GM18519 (cell line): ENCODE data around the gene STX16.
"Not testable (repeated sequence)": the region's sequence is repeated elsewhere in the genome, so short reads cannot be mapped to it uniquely, and the experiment has no call there.

Experiments used
- ATAC-seq: cut with Tn5 transposase; IDR thresholded peaks from one replicate; pipeline ENCODE4 v1.9.1; 2021; ENCODE audit warnings: mild to moderate bottlenecking, moderate library complexity; ENCODE audit not compliant: unreplicated experiment, low FRiP score

STX16 gene

GRCh38 chr20:58718729-58719128 lies 67.6 kb downstream of the STX16 start:
- no peak for ATAC-seq

- ATAC-seq = no peak
These were observed 68.2 kb downstream of the STX16 start for GRCh38 chr20:58719258-58719657.

GRCh38 chr20:58719971-58720371 lies 68.9 kb downstream of the STX16 start:
- no peak for ATAC-seq

GRCh38 chr20:58720890-58721289 lies 69.8 kb downstream of the STX16 start:
- ATAC-seq = no peak

GRCh38 chr20:58721951-58722778 lies 71.1 kb downstream of the STX16 start:
- ATAC-seq = no peak

- ATAC-seq = no peak
These were observed 72.0 kb downstream of the STX16 start for GRCh38 chr20:58722877-58723627.

- ATAC-seq = no peak
These were observed 72.5 kb downstream of the STX16 start for GRCh38 chr20:58723628-58723984.

GRCh38 chr20:58726156-58726555 lies 75.1 kb downstream of the STX16 start:
- ATAC-seq = not testable (repeated sequence)
